GM23338 (cell line): ENCODE measurements around the gene GJC3.
"Not testable (repeated sequence)": the region's sequence is repeated elsewhere in the genome, so short reads cannot be mapped to it uniquely, and the experiment has no call there.

Experiments used
- EZH2phosphoT487 ChIP-seq: fragments of 200-600 bp; sonication (generic); IDR thresholded peaks from one replicate; pipeline ENCODE4 v1.8.1; 2018; ENCODE audit warnings: antibody characterized with exemption; ENCODE audit not compliant: unreplicated experiment
- TF ChIP-seq, protein P1 (sequence below), 2 experiments: fragments of 200-600 bp in 1 of 2; sonication (generic) in 1 of 2; conservative IDR thresholded peaks; 2 replicates each; pipeline versions ENCODE4 v1.5.1 to v1.6.1; 2016 to 2017; ENCODE audit warnings: antibody characterized with exemption in 2 of 2, low read depth in 2 of 2, mild to moderate bottlenecking in 2 of 2, moderate library complexity in 1 of 2

- TF ChIP-seq EZH2phosphoT487 = not testable (repeated sequence)
- TF ChIP-seq, protein P1, sequence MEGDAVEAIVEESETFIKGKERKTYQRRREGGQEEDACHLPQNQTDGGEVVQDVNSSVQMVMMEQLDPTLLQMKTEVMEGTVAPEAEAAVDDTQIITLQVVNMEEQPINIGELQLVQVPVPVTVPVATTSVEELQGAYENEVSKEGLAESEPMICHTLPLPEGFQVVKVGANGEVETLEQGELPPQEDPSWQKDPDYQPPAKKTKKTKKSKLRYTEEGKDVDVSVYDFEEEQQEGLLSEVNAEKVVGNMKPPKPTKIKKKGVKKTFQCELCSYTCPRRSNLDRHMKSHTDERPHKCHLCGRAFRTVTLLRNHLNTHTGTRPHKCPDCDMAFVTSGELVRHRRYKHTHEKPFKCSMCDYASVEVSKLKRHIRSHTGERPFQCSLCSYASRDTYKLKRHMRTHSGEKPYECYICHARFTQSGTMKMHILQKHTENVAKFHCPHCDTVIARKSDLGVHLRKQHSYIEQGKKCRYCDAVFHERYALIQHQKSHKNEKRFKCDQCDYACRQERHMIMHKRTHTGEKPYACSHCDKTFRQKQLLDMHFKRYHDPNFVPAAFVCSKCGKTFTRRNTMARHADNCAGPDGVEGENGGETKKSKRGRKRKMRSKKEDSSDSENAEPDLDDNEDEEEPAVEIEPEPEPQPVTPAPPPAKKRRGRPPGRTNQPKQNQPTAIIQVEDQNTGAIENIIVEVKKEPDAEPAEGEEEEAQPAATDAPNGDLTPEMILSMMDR (conservative IDR thresholded peaks at IDR 0.05; ENCODE audit: low read depth in 2 of 2) = not testable (repeated sequence)
These were observed 40.4 kb upstream of the GJC3 start for GRCh38 chr7:99969813-99970212.
